Heart right ventricle (tissue), 16 donors: ENCODE measurements around the gene ZKSCAN7. TPM values are rescaled to one million over a fixed set of nuclear protein-coding genes. Genes with fewer than 3 reads are reported as not detected.

Source experiments
- ATAC-seq, 8 donors: fragments of 200-7000 bp; cut with Tn5 transposase; one replicate each; pipeline ENCODE4 v1.9.1; 2020; ENCODE audit warnings: mild to moderate bottlenecking in 8 of 8, moderate library complexity in 8 of 8, moderate number of reproducible peaks in 1 of 8
- DNase-seq, 2 donors: peaks; one replicate each; pipeline ENCODE4 v3.0.0-alpha.2; 2020
- H3K27ac ChIP-seq, 10 donors: fragments of 200-600 bp; sonication (generic) in 2 of 10; one replicate each; pipeline versions ENCODE4 v1.5.0 to v1.8.0; 2020 to 2022; ENCODE audit warnings: mild to moderate bottlenecking in 3 of 10
- H3K27me3 ChIP-seq, 7 donors: fragments of 200-600 bp; one replicate each; pipeline ENCODE4 v1.8.0; 2021 to 2022; ENCODE audit warnings: mild to moderate bottlenecking in 2 of 7
- H3K36me3 ChIP-seq, 9 donors: fragments of 200-600 bp; sonication (generic) in 1 of 9; one replicate each; pipeline versions ENCODE4 v1.5.0 to v1.8.0; 2020 to 2022; ENCODE audit warnings: mild to moderate bottlenecking in 2 of 9
- H3K4me1 ChIP-seq, 9 donors: fragments of 200-600 bp; sonication (generic) in 1 of 9; one replicate each; pipeline versions ENCODE4 v1.5.0 to v1.8.0; 2020 to 2022; ENCODE audit warnings: mild to moderate bottlenecking in 4 of 9
- H3K4me3 ChIP-seq, 10 donors: fragments of 200-600 bp; sonication (generic) in 2 of 10; one replicate each; pipeline versions ENCODE4 v1.5.0 to v1.8.0; 2020 to 2022; ENCODE audit warnings: mild to moderate bottlenecking in 7 of 10, moderate library complexity in 2 of 10
- H3K9me3 ChIP-seq, 11 donors: fragments of 200-600 bp in 10 of 11; sonication (generic) in 2 of 11; one replicate each; pipeline versions ENCODE4 v1.5.0 to v1.8.0; 2013 to 2022; ENCODE audit warnings: mild to moderate bottlenecking in 2 of 11, control low read depth in 1 of 11, moderate library complexity in 1 of 11
- CTCF ChIP-seq, 9 donors: fragments of 200-600 bp; sonication (generic) in 2 of 9; IDR thresholded peaks; one replicate each; pipeline versions ENCODE4 v1.5.0 to v1.8.0; 2021 to 2022; ENCODE audit warnings: antibody characterized with exemption in 9 of 9, mild to moderate bottlenecking in 5 of 9, moderate library complexity in 1 of 9
- WGBS, 2 donors: extraction: QIAGEN DNeasy Blood & Tissue Kit; methylation state at CpG; one replicate each; pipeline ENCODE4 v1.1.7; 2013; ENCODE audit warnings: inconsistent platforms in 1 of 2; 5-methylcytosine and 5-hydroxymethylcytosine counted together
- intact Hi-C, 10 donors: fragments of 100-400 bp; cut with DNase I; formaldehyde crosslinking; loops; one replicate each; pipeline versions ENCODE4 v1.11.1 to v1.14.2; 2022
- polyA plus RNA-seq, 2 donors: library from polyadenylated mRNA; stranded (reverse); fragments of 200-250 nt; gene quantifications; one replicate each; pipeline ENCODE4 v1.2.3, GENCODE V29; 2013
- total RNA-seq, 10 donors: library from RNA; stranded (reverse); fragmentation: NEBNext Ultra II Directional in 3 of 10; extraction: Animal tissue kit (Norgen Biotek cat#: 25700) in 3 of 10; gene quantifications; one replicate each; pipeline versions ENCODE4 v1.2.1 to v1.2.4, GENCODE V29; 2021 to 2023
- donor health status: Arrhythmogenic right ventricular cardiomyopathy.
- donor health status: ischemic (EF 13 %, LVEDD 7.1; RV severe dilation, severe dysfunction).
- donor health status: healthy with polysubstance abuse.
- donor health status: DM: no; HTN: yes; CAD: no.
- donor health status: DM: no; HTN: no; CAD: no.
- donor health status: ischemic (EF 25% LVEDD 6.9; RV normal size, moderate dysfunction).
- donor health status: ischemic (EF 25% LVEDD 5.7; RV mildly dilated, moderate dysfunction).
- donor health status: healthy.
- donor health status: DM: yes; HTN: yes; CAD: no.
- donor health status: Ischemic cardiomyopathy.
- donor health status: ischemic (EF 35%, LVEDD 5.7; RV mildly dilated, moderate dysfunction).
- donor health status: nonischemic (EF 11% LVEDD 7.7; RV severe dilation, severe dysfunction).
- donor health status: DM: yes; HTN: yes; CAD: no.
- donor health status: PGD.
- donor health status: ischemic (EF 29% LVEDD 5.4; RV normal size, mild dysfunction).
- donor health status: nonischemic (EF 23%, LVEDD 6.1; RV moderate dilation, normal function).

ZKSCAN7 gene
- total and polyA plus RNA-seq, 12 donors = 1.2 to 3.9 (median 2.4) TPM

- ATAC-seq (no peak), DNase-seq (no peak)
- 0% methylated on average over 6 of the region's 6 CpGs for WGBS, 2 donors
- H3K9me3 ChIP-seq = peaks cover 0 to 18% (median 0%) of the 10 kb centered on the region in 11 donors
- H3K27ac ChIP-seq = peak overlapping the region; percentile 41 to 96 (median 92)
- peaks cover 0 to 20% (median 0%) of the 10 kb centered on the region in 9 donors for H3K36me3 ChIP-seq
- H3K27me3 ChIP-seq = no peaks in the 10 kb centered on the region
- intact Hi-C loops = loop anchor here in 6 of 10 donors (2.0 to 10.0 kb wide), 5 partner anchors 175 to 255 kb away; partner anchors contain the start of genes KIAA1143 (in 1 of the 6), KIF15 (in 1 of the 6) and TCAIM (in 1 of the 6)
- peak overlapping the region; percentile 73 to 98 (median 87) for H3K4me3 ChIP-seq
- peaks cover 4 to 23% (median 18%) of the 10 kb centered on the region in 9 donors for H3K4me1 ChIP-seq
- TF ChIP-seq CTCF (IDR thresholded peaks at IDR 0.05) = no peak
Measured at GRCh38 chr3:44510000-44510368, 45.0 kb upstream of the ZKSCAN7 start.

GRCh38 chr3:44511238-44511566 is 43.8 kb upstream of the ZKSCAN7 start:
- DNase-seq (no peak), ATAC-seq (no peak)
- H3K27me3 ChIP-seq = no peaks in the 10 kb centered on the region
- H3K4me1 ChIP-seq = peaks cover 4 to 23% (median 18%) of the 10 kb centered on the region in 9 donors
- peak overlapping the region; percentile 61 to 96 (median 92) for H3K27ac ChIP-seq
- peaks cover 0 to 7% (median 0%) of the 10 kb centered on the region in 11 donors for H3K9me3 ChIP-seq
- no peak for TF ChIP-seq CTCF (IDR thresholded peaks at IDR 0.05)
- intact Hi-C loops = loop anchor here in 6 of 10 donors (2.0 to 10.0 kb wide), 5 partner anchors 176 to 254 kb away; partner anchors contain the start of genes KIAA1143 (in 1 of the 6), KIF15 (in 1 of the 6) and TCAIM (in 1 of the 6)
- peaks cover 0 to 9% (median 0%) of the 10 kb centered on the region in 9 donors for H3K36me3 ChIP-seq
- WGBS, 2 donors = 43 to 44% methylated on average over 4 of the region's 4 CpGs
- peak overlapping the region; percentile 73 to 98 (median 87) for H3K4me3 ChIP-seq

DNA sequence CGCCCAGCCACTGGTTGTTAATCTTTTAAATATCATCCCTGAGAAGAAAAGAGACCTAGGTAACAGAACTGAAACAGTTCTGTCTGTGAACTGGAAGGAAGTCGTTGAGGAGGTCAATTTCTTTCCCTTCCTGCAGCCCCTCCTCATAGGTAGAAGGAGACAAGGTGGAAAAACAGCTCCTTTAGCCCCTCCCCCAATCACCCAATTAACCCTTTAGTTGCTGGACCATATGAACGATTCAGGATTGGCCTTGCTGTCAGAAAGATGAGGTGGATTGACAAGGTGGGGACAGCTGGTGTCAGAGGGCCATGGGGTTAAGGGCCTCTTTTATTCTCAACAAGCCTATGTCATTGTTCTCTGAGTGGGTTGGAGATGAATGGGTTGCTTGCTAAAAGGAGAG is 41.5 kb upstream of the ZKSCAN7 start:
- intact Hi-C loops = loop anchor here in 5 of 10 donors (5.0 to 10.0 kb wide), 4 partner anchors 179 to 251 kb away; partner anchors contain the start of genes KIAA1143 (in 1 of the 5), KIF15 (in 1 of the 5) and TCAIM (in 1 of the 5)
- H3K9me3 ChIP-seq = no peaks in the 10 kb centered on the region
- DNase-seq (no peak), ATAC-seq (no peak)
- peaks cover 4 to 23% (median 18%) of the 10 kb centered on the region in 9 donors for H3K4me1 ChIP-seq
- no peaks in the 10 kb centered on the region for H3K36me3 ChIP-seq
- H3K27ac ChIP-seq = no peak overlapping the region
- WGBS, 2 donors = 33 to 43% methylated on average over 3 of the region's 3 CpGs
- H3K4me3 ChIP-seq = no peak overlapping the region
- no peak for TF ChIP-seq CTCF (IDR thresholded peaks at IDR 0.05)
- H3K27me3 ChIP-seq = peaks cover 0 to 2% (median 0%) of the 10 kb centered on the region in 7 donors

DNA sequence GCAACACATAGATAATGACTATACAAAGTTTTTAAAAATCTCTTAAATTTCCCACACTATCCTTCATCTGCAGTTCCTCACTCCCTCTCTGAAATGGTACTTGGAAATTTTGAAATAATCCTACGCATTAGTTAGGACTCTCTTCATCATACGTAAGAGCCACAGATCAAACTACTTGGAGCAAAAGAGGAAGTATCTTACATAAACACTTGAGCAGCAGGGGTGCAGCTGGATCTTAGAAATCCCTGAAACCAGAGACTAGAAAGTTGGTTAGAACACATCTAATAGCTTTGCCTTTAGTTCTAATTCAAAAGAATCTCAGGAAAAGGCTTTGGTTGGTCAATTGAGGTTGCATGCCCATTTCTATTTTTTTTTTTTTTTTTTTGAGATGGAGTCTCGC is 38.8 kb upstream of the ZKSCAN7 start:
- no peak overlapping the region for H3K27ac ChIP-seq
- intact Hi-C loops = loop anchor here in 4 of 10 donors (10.0 kb wide), 3 partner anchors 181 to 249 kb away; partner anchors contain the start of genes KIAA1143 (in 1 of the 4), KIF15 (in 1 of the 4) and TCAIM (in 1 of the 4)
- no peak overlapping the region for H3K4me3 ChIP-seq
- no peaks in the 10 kb centered on the region for H3K36me3 ChIP-seq
- WGBS, 2 donors = 85 to 88% methylated on average over 2 of the region's 3 CpGs
- H3K9me3 ChIP-seq = no peaks in the 10 kb centered on the region
- H3K27me3 ChIP-seq = peaks cover 0 to 11% (median 8%) of the 10 kb centered on the region in 7 donors
- no peak for DNase-seq
- peaks cover 1 to 5% (median 4%) of the 10 kb centered on the region in 9 donors for H3K4me1 ChIP-seq
- no peak for ATAC-seq
- TF ChIP-seq CTCF (IDR thresholded peaks at IDR 0.05) = no peak
